AG09309 (cell line): Measurements from ENCODE around the gene ARHGAP10.

ENCODE experiments used
- DNase-seq: peaks from one replicate; pipeline ENCODE4 v3.0.0-alpha.2; 2010; ENCODE audit warnings: low read depth
- H3K4me3 ChIP-seq: 2 replicates; pipeline ENCODE4 v1.5.1; 2011; ENCODE audit warnings: mild to moderate bottlenecking, low read depth, low read length, moderate library complexity; ENCODE audit not compliant: control insufficient read depth
- TF ChIP-seq, protein P1 (sequence below): IDR thresholded peaks from 2 replicates; pipeline ENCODE4 v1.5.1; 2011; ENCODE audit warnings: mild to moderate bottlenecking, low read depth, low read length, inconsistent platforms; ENCODE audit not compliant: insufficient read depth, control insufficient read depth; ENCODE audit errors: missing control alignments

Gene ARHGAP10

DNA sequence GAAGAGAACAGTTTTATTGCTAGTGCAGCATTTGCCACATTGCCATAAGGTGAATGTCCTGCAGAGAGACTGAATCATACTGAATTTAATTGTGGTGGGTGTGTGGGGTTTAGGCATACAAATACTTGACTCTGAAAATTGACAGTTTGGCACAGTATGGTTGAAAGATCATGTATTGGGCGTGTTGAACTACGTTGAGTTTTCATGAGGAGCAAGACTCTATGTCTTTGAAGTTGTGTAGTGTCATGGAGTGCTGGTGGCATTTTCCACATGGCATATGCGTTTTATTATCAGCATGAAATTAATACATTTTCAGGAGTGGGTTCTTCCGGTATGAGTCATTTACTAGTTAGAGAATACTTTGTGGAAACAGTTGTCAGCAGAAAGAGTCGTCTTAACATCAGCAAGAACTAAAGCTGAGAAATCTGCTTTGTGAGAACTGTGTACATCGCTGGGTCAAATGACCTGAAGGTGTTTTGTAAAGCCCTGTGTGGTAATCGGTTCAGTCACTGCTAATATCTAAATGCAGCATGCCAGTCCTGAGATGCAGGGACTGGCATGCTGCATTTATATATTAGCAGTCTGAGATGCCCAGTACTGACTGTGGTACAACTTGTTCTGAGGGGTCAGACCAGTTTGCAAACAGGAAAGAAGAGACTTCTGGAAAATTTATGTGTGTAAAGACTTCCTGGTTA lies 50.3 kb downstream of the ARHGAP10 start:
- TF ChIP-seq, protein P1, sequence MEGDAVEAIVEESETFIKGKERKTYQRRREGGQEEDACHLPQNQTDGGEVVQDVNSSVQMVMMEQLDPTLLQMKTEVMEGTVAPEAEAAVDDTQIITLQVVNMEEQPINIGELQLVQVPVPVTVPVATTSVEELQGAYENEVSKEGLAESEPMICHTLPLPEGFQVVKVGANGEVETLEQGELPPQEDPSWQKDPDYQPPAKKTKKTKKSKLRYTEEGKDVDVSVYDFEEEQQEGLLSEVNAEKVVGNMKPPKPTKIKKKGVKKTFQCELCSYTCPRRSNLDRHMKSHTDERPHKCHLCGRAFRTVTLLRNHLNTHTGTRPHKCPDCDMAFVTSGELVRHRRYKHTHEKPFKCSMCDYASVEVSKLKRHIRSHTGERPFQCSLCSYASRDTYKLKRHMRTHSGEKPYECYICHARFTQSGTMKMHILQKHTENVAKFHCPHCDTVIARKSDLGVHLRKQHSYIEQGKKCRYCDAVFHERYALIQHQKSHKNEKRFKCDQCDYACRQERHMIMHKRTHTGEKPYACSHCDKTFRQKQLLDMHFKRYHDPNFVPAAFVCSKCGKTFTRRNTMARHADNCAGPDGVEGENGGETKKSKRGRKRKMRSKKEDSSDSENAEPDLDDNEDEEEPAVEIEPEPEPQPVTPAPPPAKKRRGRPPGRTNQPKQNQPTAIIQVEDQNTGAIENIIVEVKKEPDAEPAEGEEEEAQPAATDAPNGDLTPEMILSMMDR: no peak
- DNase-seq: no peak
- H3K4me3 ChIP-seq: no peak overlapping the region

DNA sequence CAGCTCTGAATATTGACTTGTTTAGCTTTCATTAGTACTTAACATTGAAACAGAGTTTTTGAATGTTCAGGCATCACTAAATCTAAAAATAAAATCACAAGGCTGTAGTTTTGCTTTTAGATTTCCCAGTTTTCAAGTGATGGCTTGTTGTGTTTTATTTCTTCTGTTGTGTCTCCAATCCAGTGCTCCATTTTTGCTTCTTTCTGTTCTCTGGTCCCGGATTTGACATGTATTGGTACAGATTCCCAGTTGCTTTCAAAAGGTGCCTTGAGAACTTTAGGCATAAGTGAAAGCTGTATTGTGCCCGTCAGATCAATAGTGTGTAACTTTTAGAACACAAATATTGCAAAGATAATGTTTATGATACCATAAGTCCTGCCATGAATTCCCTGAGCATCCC lies 53.2 kb downstream of the ARHGAP10 start:
- TF ChIP-seq, protein P1: no peak
- H3K4me3 ChIP-seq: no peak overlapping the region

DNA sequence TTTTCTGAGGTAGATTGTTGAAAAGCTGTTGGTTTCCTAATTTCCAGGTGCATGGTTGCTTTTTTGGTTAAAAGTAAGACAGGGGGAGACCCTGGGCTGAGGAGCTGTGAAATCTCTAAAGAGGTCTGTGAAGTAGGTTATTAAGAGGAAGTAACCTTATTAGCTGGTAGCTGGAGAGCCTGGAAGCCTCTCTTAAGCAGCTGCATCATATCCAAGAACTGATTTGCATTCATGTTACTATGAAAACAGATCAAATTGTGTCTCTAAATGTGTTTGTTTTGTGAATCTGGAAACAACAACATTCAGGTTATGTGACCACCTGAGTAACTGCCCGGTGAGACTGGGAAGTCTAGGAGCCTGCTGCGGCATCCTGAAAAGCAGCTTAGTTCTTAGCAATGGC lies 54.1 kb downstream of the ARHGAP10 start:
- no peak for DNase-seq
- H3K4me3 ChIP-seq: no peak overlapping the region
- TF ChIP-seq, protein P1: no peak

More for the DNA sequence above, 53.2 kb downstream of the ARHGAP10 start:
- DNase-seq: no peak

DNA sequence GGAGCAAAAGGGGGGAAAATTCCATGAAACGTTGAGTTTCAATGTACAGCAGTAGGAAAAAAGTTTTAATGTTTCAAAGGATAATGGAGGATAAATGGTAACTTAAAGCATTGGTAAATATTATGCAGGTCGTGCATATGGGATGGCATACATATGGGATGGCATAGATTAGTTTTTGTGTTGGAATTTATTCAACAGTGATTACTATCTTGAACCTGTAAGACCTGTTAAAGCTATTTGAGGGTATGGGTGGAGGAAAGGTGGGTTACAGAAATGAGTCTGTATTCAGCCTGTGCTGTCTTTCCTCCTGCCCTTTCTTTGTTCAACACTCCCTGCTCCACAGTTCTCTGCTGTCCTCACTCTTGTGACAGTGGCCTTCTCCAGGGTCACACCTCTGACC lies 54.6 kb downstream of the ARHGAP10 start:
- DNase-seq: no peak
- TF ChIP-seq, protein P1: no peak
- no peak overlapping the region for H3K4me3 ChIP-seq

DNA sequence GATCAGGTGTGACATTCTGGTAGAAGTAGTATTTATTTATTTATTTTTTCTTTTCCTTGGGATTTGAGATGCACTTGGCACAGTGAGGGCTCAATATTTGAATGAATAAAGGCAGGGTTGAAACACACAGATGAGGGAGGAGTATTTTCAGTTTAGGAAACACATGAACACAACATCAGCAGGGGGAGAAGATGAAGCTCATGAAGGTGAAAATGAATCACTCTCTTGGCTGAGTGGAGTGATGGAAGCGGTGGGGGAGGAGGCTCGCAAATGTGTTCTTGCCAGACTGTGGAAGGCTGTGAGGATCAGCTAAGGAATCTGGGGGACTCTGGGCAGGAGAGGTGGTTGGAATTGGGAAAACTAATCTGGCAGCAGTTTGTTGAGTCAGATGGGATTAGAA lies 55.3 kb downstream of the ARHGAP10 start:
- DNase-seq: peak; percentile 45
- TF ChIP-seq, protein P1: no peak
- no peak overlapping the region for H3K4me3 ChIP-seq

DNA sequence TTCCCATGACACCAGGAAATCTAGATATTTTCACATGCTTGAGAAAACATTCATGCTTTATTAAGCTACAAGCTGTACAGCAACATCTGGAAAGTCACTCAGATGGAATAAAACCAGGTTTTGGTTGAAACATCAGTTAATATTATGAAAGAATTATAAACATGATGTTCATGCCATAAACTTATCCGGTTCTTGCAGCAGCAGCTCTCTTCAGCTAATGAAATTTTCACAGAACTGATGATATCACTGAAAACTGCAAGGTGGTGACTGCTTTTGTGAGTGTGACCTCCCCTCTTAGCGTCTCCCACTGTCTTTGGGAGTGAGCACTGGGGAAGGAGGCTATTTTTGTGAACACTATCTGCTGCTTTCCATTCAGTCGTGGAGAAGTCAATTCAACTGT lies 56.9 kb downstream of the ARHGAP10 start:
- no peak for DNase-seq

More for the DNA sequence above, 56.9 kb downstream of the ARHGAP10 start:
- no peak overlapping the region for H3K4me3 ChIP-seq
- TF ChIP-seq, protein P1: no peak
